Measurements from ENCODE around the gene NCKAP1. TPM values are rescaled to one million over a fixed set of nuclear protein-coding genes. Genes with fewer than 3 reads are reported as not detected.

Gene NCKAP1
- total and polyA plus RNA-seq, 10 of the 15 experiments (the other 5 are each of a cell fraction or from before 2014, with no cell fraction given): 0.11 to 1.5 (median 0.52) TPM

DNA sequence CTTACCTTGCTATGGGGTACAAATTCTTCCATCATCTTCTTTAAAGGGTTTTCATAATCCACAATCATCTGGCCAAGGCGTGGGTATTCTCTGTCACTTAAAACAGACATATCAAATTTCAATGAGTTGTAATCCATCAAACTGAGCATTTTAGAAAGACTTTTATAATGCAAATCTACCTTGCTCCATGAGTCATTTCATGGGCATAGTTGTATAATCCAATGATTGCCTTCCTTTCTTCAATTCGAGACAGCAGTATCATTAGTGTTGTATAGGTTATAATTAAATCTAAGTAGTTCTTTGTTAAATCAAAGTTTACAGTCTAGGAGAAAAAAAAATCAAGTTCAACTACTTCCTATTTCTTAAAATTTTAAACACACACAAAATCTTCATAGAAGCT, 36.3 kb downstream of the NCKAP1 start (continued):
- TF ChIP-seq, protein P1, sequence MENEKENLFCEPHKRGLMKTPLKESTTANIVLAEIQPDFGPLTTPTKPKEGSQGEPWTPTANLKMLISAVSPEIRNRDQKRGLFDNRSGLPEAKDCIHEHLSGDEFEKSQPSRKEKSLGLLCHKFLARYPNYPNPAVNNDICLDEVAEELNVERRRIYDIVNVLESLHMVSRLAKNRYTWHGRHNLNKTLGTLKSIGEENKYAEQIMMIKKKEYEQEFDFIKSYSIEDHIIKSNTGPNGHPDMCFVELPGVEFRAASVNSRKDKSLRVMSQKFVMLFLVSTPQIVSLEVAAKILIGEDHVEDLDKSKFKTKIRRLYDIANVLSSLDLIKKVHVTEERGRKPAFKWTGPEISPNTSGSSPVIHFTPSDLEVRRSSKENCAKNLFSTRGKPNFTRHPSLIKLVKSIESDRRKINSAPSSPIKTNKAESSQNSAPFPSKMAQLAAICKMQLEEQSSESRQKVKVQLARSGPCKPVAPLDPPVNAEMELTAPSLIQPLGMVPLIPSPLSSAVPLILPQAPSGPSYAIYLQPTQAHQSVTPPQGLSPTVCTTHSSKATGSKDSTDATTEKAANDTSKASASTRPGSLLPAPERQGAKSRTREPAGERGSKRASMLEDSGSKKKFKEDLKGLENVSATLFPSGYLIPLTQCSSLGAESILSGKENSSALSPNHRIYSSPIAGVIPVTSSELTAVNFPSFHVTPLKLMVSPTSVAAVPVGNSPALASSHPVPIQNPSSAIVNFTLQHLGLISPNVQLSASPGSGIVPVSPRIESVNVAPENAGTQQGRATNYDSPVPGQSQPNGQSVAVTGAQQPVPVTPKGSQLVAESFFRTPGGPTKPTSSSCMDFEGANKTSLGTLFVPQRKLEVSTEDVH (IDR thresholded peaks at IDR 0.05; ENCODE audit: low read depth, partially characterized antibody): no peak

DNA sequence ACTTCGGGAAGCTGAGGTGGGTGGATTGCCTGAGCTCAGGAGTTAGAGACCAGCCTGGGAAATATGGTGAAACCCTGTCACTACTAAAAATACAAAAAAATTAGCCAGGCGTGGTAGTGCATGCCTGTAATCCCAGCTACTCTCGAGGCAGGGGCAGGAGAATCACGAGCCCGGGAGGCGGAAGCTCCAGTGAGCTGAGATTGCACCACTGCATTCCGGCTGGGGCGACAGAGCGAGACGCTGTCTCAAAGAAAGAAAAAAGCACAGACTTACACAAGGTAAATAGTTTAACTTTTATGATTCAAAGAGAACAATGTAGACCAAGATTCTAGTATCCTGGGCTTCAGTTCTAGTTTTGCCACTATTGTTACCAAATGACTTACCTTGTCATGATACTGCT, 37.4 kb downstream of the NCKAP1 start:
- H2AFZ ChIP-seq (ENCODE audit: control insufficient read depth, low read depth, low read length): no peak overlapping the region
- H3K9me3 ChIP-seq (replicated peaks; ENCODE audit: control insufficient read depth, insufficient read depth, low read length): no peaks in the 10 kb centered on the region
- H4K20me1 ChIP-seq (ENCODE audit: control insufficient read depth, insufficient read depth): no peaks in the 10 kb centered on the region
- no TSS peak for BruUV-seq (replicated peaks)
- no peak overlapping the region for H3K9ac ChIP-seq (ENCODE audit: control insufficient read depth, insufficient read depth, low read length)
- ATAC-seq (no peak), DNase-seq (ENCODE audit: low read depth, low spot score) (no peak), FAIRE-seq (no peak)
- no peaks in the 10 kb centered on the region for H3K27me3 ChIP-seq (replicated peaks in 1 of 2; ENCODE audit: control insufficient read depth in 2 of 2, insufficient read depth in 2 of 2, low read length in 1 of 2)
- ChIA-PET POLR2A (no interaction called here), SMC1A (ENCODE audit: uncharacterized antibody, unreplicated experiment) (no interaction called here), RAD21 (ENCODE audit: unreplicated experiment) (no interaction called here), CTCF (interaction anchor here (0.7 to 2.2 kb wide), 2 partner anchors 21 to 273 kb away, joined by 3 to 8 read pairs; no protein-coding TSS in a partner anchor)
- H3K79me2 ChIP-seq (ENCODE audit: control insufficient read depth, insufficient read depth, low read length): no peaks in the 10 kb centered on the region
- in situ Hi-C loops (cut with MboI): no loop called here
- intact Hi-C loops (cut with micrococcal nuclease; ENCODE audit: unreplicated experiment): no loop called here
- no peak overlapping the region for H3K4me2 ChIP-seq (ENCODE audit: control insufficient read depth, insufficient read depth)
- H3K27ac ChIP-seq (ENCODE audit: control insufficient read depth, insufficient read depth): no peak overlapping the region
- H3K36me3 ChIP-seq (ENCODE audit: control insufficient read depth in 2 of 2, insufficient read depth in 2 of 2, low read length in 1 of 2): no peaks in the 10 kb centered on the region
- H3K4me3 ChIP-seq: no peak overlapping the region
- H3K4me1 ChIP-seq (ENCODE audit: control insufficient read depth, insufficient read depth, low read length): no peaks in the 10 kb centered on the region
- 78% methylated on average over 10 of the region's 10 CpGs for WGBS (ENCODE audit: insufficient coverage, insufficient replicate concordance, low lambda C conversion rate, missing lambda C conversion rate)
- TF ChIP-seq CUX1 (IDR thresholded peaks at IDR 0.05; ENCODE audit: insufficient replicate concordance, low read depth, low read length) (no peak), FOS (IDR thresholded peaks at IDR 0.05; ENCODE audit: borderline replicate concordance, extremely low read depth, insufficient read length) (no peak), PAX5 (IDR thresholded peaks at IDR 0.05; ENCODE audit: borderline replicate concordance, low read depth, low read length) (no peak), MEF2A (IDR thresholded peaks at IDR 0.05; ENCODE audit: insufficient read depth, low read depth, low read length) (no peak), ESRRA (IDR thresholded peaks at IDR 0.05; ENCODE audit: low read length) (no peak), E2F4 (IDR thresholded peaks at IDR 0.05; ENCODE audit: low read depth, low read length) (no peak), POU2F2 (IDR thresholded peaks at IDR 0.05; ENCODE audit: borderline replicate concordance, low read depth, low read length) (no peak), ZBED1 (IDR thresholded peaks at IDR 0.05; ENCODE audit: borderline replicate concordance) (no peak)
- TF ChIP-seq, protein P2, sequence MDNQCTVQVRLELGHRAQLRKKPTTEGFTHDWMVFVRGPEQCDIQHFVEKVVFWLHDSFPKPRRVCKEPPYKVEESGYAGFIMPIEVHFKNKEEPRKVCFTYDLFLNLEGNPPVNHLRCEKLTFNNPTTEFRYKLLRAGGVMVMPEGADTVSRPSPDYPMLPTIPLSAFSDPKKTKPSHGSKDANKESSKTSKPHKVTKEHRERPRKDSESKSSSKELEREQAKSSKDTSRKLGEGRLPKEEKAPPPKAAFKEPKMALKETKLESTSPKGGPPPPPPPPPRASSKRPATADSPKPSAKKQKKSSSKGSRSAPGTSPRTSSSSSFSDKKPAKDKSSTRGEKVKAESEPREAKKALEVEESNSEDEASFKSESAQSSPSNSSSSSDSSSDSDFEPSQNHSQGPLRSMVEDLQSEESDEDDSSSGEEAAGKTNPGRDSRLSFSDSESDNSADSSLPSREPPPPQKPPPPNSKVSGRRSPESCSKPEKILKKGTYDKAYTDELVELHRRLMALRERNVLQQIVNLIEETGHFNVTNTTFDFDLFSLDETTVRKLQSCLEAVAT (IDR thresholded peaks at IDR 0.05): no peak
